ENCODE results near the gene IMP4. TPM values are rescaled to one million over a fixed set of nuclear protein-coding genes. Genes with fewer than 3 reads are reported as not detected.

Gene IMP4
- total and polyA plus RNA-seq, 2 of the 13 experiments (the other 11 are each of a cell fraction or from before 2014, with no cell fraction given): 142 to 158 TPM

DNA sequence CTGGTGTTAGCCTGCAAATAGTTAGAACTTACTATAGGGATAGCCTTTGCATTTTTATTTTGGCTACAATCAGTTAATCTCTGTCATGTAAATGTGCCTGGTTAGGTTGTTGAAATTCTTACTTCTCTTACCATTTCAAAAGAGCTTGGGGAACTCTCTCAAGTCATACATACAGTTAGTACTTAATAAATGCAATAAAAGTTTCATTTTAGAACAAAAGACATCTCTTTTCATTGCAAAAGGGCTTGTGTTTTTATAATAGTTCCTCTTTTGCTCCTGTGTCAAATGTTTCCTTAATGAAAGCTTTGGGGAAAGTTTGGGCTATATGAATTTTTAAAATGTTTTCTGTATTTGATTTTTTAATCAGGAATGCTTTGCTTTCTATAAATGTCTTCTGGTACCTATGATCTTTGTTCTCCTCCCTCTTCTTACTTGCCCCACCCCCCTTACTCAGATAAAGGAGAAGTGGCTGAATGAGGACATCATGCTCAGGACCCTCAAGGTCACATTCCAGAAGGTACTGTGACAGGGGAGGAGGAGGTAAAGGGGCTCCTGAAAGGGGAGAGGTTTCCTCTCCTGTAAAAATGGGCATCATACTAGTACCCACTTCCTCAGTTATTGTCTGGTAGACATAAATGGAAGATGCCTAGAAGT is 26.7 kb downstream of the IMP4 start:
- H3K27me3 ChIP-seq (ENCODE audit: control insufficient read depth in 1 of 2, insufficient read depth in 2 of 2, low read length in 2 of 2): no peaks in the 10 kb centered on the region
- intact Hi-C loops (cut with micrococcal nuclease; ENCODE audit: unreplicated experiment) (no loop called here), in situ Hi-C loops (cut with HindIII; ENCODE audit: extremely low pct_ligation_motif_present, low pct_unique_long_range_greater_than_20kb) (no loop called here)
- no peaks in the 10 kb centered on the region for H3K4me1 ChIP-seq (ENCODE audit: insufficient read depth, low read length)
- H3K4me3 ChIP-seq (replicated peaks in 1 of 3; ENCODE audit: insufficient read depth in 1 of 3, low read depth in 2 of 3, low read length in 3 of 3): no peak overlapping the region
- H3K27ac ChIP-seq (ENCODE audit: extremely low read length, insufficient read depth, low read length): no peak overlapping the region
- H2AFZ ChIP-seq (ENCODE audit: low read length): no peak overlapping the region
- CTCF ChIA-PET (ENCODE audit: low intra/inter-chr PET ratio, low total read pairs): no interaction called here
- no peak overlapping the region for H3K4me2 ChIP-seq (ENCODE audit: low read depth, low read length)
- H4K20me1 ChIP-seq (ENCODE audit: insufficient read depth, low read length): no peaks in the 10 kb centered on the region
- peaks cover 2 to 11% of the 10 kb centered on the region in 2 experiments; a peak in 2 of 5 replicates for H3K36me3 ChIP-seq (replicated peaks in 1 of 2; ENCODE audit: control insufficient read depth in 1 of 2, insufficient read depth in 2 of 2, low read length in 2 of 2)
- TF ChIP-seq SP4 (CRISPR knock-in tag; IDR thresholded peaks at IDR 0.05) (no peak), MTA3 (CRISPR knock-in tag; IDR thresholded peaks at IDR 0.05) (no peak), NFE2L1 (CRISPR knock-in tag; IDR thresholded peaks at IDR 0.05; ENCODE audit: borderline replicate concordance) (no peak), ZNF652 (CRISPR knock-in tag; IDR thresholded peaks at IDR 0.05; ENCODE audit: borderline replicate concordance, low read depth) (no peak), GMEB1 (CRISPR knock-in tag; IDR thresholded peaks at IDR 0.05; ENCODE audit: borderline replicate concordance) (no peak)
- TF ChIP-seq, protein P1, sequence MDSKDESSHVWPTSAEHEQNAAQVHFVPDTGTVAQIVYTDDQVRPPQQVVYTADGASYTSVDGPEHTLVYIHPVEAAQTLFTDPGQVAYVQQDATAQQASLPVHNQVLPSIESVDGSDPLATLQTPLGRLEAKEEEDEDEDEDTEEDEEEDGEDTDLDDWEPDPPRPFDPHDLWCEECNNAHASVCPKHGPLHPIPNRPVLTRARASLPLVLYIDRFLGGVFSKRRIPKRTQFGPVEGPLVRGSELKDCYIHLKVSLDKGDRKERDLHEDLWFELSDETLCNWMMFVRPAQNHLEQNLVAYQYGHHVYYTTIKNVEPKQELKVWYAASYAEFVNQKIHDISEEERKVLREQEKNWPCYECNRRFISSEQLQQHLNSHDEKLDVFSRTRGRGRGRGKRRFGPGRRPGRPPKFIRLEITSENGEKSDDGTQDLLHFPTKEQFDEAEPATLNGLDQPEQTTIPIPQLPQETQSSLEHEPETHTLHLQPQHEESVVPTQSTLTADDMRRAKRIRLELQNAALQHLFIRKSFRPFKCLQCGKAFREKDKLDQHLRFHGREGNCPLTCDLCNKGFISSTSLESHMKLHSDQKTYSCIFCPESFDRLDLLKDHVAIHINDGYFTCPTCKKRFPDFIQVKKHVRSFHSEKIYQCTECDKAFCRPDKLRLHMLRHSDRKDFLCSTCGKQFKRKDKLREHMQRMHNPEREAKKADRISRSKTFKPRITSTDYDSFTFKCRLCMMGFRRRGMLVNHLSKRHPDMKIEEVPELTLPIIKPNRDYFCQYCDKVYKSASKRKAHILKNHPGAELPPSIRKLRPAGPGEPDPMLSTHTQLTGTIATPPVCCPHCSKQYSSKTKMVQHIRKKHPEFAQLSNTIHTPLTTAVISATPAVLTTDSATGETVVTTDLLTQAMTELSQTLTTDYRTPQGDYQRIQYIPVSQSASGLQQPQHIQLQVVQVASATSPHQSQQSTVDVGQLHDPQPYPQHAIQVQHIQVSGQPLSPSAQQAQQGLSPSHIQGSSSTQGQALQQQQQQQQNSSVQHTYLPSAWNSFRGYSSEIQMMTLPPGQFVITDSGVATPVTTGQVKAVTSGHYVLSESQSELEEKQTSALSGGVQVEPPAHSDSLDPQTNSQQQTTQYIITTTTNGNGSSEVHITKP (CRISPR knock-in tag; IDR thresholded peaks at IDR 0.05; ENCODE audit: low read depth): no peak
- TF ChIP-seq, protein P2, sequence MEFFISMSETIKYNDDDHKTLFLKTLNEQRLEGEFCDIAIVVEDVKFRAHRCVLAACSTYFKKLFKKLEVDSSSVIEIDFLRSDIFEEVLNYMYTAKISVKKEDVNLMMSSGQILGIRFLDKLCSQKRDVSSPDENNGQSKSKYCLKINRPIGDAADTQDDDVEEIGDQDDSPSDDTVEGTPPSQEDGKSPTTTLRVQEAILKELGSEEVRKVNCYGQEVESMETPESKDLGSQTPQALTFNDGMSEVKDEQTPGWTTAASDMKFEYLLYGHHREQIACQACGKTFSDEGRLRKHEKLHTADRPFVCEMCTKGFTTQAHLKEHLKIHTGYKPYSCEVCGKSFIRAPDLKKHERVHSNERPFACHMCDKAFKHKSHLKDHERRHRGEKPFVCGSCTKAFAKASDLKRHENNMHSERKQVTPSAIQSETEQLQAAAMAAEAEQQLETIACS (CRISPR knock-in tag; IDR thresholded peaks at IDR 0.05): no peak
- POLR2A ChIA-PET: no interaction called here
- FAIRE-seq (no peak), ATAC-seq (no peak), DNase-seq (ENCODE audit: low spot score) (no peak)
- H3K9me3 ChIP-seq (ENCODE audit: low read length): no peaks in the 10 kb centered on the region
- H3K9ac ChIP-seq (ENCODE audit: insufficient read depth, low read depth, low read length): no peak overlapping the region
- H3K79me2 ChIP-seq (ENCODE audit: insufficient read depth, low read length): no peaks in the 10 kb centered on the region
- no TSS peak for BruUV-seq (replicated peaks)
